ENCODE measurements around the gene COX8C.

COX8C gene, protein sequence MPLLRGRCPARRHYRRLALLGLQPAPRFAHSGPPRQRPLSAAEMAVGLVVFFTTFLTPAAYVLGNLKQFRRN

DNA sequence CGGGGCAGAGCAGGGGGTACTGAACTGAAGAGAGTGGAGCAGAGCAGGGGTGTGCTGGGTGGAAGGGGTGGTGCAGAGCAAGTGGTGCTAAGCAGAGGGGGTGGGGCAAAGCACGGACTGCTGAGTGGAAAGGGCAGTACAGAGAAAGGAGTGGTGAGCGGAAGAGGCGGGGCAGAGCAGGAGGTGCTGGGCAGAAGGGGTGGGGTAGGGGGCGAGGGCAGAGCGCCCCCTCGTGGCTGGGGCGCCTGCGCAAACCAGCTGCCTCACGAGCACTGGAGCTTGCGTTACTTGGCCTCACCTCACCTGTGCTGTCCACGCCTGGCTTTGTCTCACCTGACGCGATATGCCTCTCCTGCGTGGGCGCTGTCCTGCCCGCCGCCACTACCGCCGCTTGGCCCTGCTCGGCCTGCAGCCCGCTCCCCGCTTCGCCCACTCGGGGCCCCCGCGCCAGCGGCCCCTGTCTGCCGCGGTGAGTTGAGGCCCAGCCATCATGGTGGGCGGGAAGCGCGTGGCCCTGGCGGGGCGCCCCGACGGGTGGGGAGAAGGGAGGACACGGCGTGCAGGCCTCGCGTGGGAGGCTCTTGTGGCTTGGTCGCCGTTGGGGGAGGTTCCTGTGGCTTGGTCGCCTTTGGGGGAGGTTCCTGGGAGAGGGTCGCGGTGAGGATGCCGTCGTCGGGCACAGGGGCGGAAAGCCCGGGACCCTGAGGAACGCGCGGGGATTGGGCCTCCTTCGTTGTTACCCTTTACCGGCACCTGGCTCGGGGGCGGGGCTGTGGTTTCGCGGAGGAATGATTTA, at the start of gene COX8C:
COX8C (plus strand) TSS at position 257 of the 796 bp plus-strand sequence; CDS start at position 344, 87 bp downstream.
- no peak for DNase-seq (ENCODE audit: low read depth)

DNA sequence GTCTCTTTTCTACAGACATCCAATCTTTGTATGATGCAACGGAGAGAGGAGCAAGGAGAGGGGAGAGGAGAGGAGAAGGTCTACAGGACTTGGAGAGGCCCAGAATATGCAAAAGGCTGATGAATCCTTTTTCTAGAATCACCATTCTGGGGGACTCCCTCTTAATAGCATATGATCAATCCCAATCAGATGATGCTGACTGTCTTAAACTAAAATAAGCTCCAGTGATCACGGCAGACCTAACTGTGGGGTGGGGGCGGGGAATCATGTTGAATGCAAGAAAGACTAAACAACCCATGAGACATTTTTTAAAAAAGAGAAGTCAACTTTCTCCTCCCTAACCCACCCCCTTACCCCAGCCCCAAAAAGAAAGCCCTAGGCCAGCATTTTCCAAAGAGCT, 47.6 kb upstream of the COX8C start:
- DNase-seq (ENCODE audit: low read depth): no peak

DNA sequence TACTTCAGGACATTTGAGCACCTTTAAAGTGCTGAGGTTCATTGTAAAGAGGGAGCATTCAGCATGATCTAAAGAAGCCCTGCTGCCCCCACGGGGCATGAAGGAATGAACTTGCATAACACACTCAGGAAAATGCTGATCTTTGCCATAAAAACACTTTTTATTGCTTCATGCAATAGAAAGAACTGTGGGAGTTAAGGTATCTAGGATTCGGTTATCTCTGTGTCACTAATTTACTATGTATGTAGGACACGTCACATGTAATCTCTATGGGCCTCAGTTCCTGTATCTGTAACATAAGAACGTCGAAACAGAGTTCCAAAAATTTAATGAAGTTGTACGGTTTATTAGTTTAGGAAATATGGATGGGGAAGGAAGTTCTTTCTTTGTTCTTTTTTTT, 47.1 kb upstream of the COX8C start:
- DNase-seq (ENCODE audit: low read depth): no peak

DNA sequence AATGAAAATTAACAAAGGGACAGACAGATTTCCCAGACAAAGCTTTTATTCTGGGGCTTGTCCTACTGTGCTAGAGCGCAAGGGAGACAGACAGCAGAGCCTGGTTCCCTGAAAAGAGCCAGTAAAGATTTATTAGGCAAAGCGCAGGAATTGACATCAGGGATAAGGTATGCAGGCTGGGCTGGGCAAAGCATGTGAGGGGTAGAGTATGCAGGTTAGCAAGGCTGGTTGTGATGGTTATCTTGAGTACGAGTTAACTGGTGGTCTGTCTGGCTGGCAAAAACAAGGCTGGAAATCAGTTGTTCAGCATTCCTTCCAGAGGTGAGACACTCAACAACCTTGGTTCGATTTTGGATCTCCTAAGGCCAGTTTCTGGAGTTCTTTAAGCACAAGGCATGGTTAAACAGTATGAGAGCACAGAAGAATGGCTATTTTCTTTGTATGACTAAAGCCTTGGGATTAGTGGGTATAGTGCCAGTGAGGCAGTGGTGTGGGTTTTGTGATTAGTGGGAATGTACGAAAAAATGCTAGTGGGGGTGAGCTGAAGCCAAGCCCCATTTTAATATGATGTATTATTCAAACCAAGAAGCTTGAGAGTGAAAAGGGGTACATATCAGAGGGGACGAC, 45.0 kb upstream of the COX8C start:
- DNase-seq (ENCODE audit: low read depth): no peak

DNA sequence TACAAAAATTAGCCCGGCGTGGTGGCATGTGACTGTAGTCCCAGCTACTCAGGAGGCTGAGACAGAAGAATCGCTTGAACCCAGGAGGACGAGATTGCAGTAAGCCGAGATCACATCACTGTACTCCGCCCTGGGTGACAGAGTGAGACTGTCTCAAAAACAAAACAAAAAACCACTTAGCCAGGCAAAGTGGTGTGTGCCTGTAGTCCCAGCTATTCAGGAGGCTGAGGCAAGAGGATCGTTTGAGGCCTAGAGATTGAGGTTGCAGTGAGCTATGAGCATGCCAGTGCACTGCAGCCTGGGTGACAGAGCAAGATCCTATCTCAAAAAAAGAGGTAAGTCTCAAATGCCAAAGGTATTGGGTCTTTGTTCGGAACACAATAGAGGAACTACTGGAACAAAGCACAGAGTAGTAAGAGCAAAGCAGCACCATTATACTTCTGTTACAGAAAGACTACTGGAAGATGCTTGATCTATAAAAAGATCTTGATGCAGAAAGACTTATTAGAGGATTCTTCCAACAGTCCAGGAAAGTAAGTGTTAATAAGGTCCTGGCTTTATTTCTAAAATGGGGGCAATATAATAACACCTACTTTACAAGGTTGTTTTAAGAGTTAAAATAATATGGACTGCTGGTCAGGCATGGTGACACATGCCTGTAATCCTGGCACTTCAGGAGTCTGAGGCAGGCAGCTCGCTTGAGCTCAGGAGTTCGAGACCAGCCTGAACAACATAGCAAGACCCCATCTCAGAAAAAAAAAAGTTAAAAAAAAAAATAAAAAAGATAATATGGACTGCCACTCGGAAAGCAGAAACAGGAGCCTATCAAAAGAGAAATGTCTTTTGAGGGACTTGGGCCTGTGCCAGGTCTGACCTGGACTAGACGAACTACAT, 44.0 kb upstream of the COX8C start:
- DNase-seq (ENCODE audit: low read depth): no peak

DNA sequence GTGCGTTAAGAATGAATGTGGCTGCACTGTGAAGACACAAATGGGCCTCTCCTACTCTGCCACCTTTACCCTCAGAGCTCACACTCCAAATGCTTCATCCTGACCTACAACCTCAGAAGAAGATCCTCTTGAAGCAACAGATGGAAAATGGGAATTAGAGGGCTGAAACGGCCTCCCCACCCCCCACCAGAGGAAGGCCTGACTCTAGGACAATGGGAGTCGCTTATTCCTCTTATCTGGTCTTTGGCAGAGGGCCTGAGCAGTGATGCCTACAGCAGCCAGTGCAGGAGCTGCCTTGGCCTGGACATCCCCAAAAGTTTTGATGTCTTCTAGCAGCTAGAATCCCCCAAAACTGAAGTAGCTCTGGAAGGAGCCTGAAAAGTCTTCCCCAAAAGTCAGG, 43.3 kb upstream of the COX8C start:
- no peak for DNase-seq (ENCODE audit: low read depth)

DNA sequence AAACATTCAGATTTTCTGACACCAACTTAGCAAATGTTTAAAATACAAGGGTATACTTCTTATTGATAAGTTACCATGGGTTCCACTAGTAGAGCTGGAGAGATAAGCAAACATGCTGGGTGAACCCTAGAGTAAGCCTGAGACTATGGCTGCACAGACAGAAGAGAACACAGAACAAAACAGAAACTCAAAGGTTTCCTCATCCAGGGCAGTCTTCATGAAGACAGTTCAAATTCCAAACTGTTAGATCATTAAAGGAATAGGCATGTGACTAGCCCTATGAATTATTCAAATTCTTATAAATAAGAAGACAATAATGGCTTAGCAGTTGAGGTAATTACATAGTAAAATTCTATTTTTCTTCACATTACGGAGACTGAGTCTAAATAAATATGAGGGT, 42.2 kb upstream of the COX8C start:
- no peak for DNase-seq (ENCODE audit: low read depth)

DNA sequence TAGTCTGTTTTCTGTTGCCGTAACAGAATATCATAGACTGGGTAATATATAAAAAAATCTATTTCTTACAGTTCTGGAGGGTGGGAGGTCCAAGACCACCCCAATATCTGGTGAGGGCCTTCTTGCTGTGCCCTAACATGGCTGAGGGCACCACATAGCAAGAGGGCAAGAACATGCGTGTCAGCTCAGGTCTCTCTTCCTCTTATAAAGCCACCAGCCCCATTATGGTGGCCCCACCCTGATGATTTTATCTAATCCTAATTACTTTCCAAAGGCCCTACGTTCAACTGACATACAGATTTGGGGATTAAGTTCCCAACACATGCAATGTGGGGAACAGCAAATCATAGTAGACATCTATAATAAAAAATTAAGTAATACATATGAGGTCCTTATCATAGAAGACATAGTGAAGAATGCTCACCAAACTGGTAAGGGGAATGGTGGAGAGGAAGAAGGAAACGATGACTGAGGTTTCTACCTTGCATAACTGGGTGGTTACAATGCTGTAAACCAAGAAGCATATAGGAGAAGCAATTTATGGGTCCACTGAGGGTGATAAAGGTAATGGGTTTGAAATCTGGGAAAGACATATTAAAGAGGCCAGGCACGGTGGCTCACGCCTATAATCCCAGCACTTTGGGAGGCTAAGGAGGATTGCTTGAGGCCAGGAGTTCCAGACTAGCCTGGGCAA, 41.1 kb upstream of the COX8C start:
- DNase-seq (ENCODE audit: low read depth): no peak

DNA sequence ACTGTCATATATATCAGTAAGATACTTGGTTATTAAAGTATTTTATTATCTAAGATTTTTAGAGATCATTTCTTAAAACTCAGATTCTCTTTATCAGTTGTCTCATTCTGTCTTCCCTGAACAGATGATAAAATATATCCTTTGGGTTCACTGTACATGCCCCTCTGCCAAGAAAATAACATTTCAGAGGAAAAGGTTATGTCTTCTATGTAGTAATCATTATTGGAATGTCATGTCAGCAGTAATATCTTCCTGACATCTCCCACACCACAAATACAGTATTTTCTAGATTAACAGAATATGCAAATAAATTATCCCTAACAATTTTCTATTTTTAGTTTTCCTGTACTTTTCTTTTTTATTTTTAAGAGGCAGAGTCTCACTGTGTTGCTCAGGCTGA, 40.2 kb upstream of the COX8C start:
- no peak for DNase-seq (ENCODE audit: low read depth)

DNA sequence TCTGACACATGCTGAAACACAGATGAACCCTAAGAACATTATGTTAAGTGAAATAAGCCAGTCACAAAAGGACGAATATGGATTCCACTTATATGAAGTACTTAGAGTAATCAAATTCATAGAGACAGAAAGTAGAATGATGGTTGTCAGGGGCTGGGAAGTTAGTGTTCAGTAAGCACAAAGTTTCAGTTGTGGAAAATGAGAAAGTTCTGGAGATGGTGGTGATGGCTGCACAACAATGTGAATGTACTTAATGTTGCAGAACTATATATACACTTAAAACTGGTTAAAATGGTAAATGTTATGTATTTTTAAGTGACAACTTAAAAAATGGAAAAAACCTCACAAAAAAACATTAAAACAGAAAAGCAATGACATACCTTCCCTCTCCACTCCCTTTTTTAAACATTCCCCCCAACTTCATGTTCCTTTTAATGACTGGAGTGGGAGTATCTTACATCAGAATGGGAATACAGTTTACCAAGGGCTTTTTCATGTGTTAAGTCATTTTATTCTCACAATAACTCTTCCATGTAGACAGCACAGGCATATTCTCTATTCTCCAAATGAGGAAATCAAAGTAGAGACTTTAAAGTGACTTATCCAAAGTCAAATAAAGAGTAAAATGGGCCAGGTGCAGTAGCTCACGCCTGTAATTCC, 38.2 kb upstream of the COX8C start:
- no peak for DNase-seq (ENCODE audit: low read depth)

DNA sequence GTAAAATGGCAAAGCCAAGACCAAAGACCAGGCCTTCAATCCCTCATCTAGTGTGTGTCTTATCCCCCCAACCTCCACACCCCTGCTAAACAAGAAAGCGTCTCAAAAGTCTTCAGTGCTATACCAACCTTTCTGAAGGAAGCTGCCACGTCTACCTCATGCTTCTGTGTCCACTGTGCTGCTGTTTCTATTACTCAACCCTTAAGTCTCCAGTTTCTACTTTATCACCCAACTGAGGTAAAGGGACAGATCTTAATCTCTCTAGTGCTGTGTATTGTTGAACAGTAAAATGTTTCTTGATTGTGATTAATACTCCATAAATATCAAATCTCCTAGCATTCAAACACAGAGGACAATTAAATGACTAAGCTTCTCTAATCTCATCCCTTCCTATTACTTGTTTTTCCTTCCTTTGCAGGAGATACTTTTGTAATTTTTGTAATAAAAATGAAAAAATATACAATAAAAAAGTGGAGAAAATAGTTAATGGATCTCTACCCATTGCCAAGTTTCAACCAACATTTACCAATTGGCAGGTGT, 37.5 kb upstream of the COX8C start:
- no peak for DNase-seq (ENCODE audit: low read depth)

DNA sequence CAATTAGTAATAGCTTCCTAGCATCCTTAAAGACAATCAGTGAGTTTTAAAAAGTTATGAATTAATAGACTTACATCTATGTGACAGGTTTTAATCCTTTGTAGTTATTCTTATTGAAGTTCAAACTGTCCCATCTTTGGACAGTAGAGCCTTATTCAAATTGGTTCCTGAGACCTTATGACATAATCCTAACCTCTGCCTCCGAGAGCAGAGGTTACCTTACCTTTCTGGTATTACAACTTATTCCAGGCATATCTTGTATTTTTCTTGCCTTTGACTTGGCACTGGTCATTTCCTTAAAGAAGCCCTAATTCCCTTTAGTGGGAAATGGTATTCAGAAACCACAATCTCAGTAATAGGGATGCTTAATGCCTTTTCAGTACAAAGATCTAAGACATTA, 35.9 kb upstream of the COX8C start:
- no peak for DNase-seq (ENCODE audit: low read depth)

DNA sequence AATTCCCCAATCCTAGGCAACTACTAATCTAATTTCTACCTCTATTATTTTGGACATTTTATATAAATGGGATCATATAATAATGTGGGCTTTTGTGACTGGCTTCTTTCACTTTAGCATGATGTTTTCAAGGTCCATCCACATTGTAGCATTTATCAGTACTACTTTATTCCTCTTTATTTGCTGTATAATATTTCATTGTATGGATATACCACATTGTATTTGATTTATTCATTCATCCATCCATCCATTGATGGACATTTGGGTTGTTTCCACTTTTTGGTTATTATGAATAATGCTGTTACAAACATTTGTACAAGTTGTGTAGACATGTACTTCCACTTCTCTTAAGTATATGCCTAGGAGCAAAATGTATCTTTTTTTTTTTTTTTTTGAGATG, 31.4 kb upstream of the COX8C start:
- DNase-seq (ENCODE audit: low read depth): no peak

DNA sequence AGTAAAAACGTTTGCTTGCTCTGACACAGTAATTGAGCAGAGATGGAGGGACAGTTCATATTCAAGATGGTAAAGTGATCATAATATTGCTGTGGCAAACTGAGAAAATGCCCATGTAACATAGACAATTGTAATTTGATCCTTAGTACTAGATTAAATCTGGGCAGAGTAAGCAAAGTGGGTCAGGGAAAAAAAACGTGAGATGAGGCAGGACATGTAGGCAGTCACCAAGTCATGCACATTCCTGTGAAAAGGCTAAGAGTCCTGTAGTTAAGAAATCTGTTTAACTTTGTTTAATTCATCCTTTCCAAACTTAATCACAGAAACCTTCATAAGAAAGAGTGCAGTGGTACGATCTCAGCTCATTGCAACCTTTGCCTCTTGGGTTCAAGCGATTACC, 30.3 kb upstream of the COX8C start:
- DNase-seq (ENCODE audit: low read depth): no peak

DNA sequence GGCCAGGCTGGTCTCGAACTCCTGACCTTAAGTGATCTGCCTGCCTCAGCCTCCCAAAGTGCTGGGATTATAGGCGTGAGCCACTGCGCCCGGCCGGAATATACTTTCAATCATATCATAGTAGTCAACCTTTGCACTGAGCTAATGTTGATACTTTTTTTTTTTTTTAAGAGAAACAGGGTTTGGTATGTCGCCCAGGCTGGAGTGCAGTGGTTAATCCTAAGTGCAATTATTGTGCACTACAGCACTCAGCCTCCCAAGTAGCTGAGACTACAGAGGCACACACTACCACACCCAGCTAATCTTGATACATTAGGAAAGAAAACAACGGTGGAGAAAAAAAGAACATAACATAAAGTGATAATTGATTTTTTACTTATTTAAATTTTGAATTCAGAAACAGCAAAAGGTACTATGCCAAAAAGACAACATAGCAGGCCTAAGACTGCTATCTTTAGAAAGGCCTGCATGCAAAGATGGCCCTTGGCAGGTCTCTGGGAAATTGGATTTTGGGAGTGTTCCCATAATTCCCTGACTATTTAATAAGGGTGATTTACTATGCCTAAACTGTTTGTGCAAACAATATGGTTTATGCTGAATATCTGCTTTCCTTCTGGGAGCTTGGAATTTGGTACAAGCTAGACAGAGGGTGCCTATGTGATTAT, 29.6 kb upstream of the COX8C start:
- DNase-seq (ENCODE audit: low read depth): no peak

DNA sequence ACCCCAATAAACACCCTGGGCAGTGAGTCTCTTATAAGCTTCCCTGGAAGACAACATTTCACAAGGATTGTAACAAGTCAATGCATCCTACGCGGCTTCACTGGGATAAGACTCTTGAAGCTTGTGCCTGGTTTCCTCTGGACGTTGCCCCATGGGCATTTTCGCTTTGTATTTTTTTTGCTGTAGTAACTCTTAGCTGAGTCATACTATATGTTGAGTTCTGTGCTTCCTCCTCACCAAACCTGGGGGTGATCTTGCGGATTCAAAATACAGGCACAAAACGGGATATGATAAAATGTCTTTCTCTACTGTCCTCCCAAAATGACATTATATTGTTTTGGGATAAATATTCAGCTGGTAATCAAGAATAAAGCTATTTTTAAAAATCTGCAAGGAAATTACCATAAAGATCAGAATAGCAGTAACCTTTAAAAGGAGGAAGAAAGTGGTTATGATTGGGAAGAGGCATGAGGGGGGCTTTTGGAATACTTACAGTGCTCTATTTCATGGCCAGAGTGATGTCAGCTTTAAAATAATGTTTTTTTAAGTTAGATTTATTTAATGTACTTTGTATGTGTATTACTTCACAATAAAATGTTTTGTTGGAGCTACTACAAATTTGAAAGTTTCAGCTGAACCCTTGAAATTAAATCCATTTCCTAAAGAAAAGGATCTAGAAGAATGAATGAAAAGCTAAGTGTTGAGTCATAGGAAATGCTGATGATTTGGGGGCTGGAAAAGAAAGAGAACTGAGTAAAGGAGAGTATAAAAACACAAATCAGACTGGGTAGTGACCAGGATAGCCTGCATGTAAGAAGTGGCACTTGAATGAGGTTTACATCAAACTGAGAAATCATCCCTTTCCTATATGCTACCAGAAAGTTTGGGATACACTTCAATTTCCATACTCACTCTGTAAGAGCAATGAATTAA, 28.8 kb upstream of the COX8C start:
- no peak for DNase-seq (ENCODE audit: low read depth)

DNA sequence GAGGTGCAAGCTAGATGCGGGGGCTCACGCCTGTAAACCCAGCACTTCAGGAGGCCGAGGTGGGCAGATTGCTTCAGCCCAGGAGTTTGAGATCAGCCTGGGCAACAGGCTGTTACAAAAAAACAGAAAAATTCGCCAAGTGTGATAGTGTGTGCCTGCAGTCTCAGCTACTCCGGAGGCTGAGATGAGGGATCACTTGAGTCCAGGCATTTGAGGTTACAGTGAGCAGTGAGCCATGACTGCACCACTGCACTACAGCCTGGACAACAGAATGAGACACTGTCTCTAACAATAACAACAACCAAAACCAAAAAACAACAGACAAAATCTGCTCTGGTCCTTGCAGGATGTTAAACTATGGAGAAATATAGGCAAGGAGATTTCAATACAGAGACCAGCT, 28.1 kb upstream of the COX8C start:
- no peak for DNase-seq (ENCODE audit: low read depth)

DNA sequence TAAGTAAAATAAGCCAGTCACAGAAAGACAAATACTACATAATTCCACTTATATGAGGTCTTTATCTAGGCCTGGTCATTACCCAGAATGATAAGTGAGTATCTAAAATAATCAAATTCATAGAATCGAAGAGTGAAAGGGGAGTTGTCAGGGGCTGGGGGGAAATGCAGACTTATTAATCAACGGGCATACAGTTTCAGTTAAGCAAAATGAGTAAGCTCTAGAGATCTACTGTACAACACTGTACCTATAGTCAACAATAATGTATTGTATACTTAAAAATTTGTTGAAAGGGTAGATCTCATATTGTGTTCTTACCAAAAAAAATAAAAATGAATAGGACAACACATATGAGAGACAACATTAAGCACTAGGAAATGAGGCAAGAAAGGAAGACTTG, 27.5 kb upstream of the COX8C start:
- no peak for DNase-seq (ENCODE audit: low read depth)

DNA sequence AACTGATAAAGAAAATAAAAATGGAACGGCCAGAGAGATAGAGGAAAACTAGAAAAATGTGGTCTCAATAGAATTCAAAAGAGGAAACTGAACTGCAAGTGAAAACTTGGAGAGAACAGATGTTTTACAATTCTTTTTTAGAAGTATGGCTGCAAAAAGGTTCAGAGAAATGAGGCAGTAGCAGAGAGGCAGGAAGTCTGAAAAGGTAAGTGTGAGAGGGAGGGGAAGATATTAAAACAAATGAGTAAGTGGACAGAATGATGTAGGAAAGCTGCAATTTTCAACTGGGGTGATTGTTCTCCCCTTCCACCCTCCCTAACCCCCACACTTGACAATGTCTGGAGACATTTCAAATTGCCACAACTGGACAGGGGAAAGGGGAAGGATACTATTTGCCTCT, 27.0 kb upstream of the COX8C start:
- no peak for DNase-seq (ENCODE audit: low read depth)

DNA sequence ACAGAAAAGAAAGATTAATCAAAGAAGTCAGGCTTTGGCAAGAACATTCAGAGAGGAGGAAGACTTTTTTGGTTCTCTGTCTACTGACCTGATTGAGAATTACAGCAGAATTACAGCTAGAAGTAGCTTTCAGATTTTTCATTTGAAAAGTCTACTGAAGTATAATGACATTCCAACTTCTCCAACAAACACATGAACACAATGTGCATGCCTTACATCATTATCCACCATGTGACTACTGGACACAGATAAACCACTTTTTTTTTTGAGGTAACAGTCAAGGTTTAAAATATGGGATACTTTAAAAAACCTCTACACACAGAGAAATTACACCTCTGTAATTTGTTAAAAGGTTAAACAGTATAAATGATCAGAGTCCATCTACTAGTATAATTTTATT, 26.5 kb upstream of the COX8C start:
- DNase-seq (ENCODE audit: low read depth): no peak
